Activated naive CD4-positive, alpha-beta T cell treated with anti-CD3 and anti-CD28 coated beads, Interleukin-2, amount 10 ng/mL, durations not matched to agents 7 days and 5 days (primary cell): Measurements from ENCODE around the gene RDH12.

Experiments
- CTCF ChIA-PET: fragments of 350-600 bp; sonication (Branson Sonifier 250); formaldehyde crosslinking; loops from one replicate; lab custom pipeline; 2021; ENCODE audit warnings: antibody characterized with exemption; lab: Charles Lee
- DNase-seq: peaks from one replicate; pipeline ENCODE4 v3.0.0-alpha.2; 2020
- H3K27ac Mint-ChIP-seq: one replicate; pipeline ENCODE4 v1.8.0; 2021; ENCODE audit warnings: mild to moderate bottlenecking, moderate library complexity, mixed read lengths
- H3K27me3 Mint-ChIP-seq: one replicate; pipeline ENCODE4 v1.8.0; 2021; ENCODE audit warnings: mild to moderate bottlenecking, mixed read lengths
- H3K36me3 Mint-ChIP-seq: one replicate; pipeline ENCODE4 v1.8.0; 2021; ENCODE audit warnings: mixed read lengths
- H3K4me1 Mint-ChIP-seq: one replicate; pipeline ENCODE4 v1.8.0; 2021; ENCODE audit warnings: mixed read lengths
- H3K4me3 Mint-ChIP-seq: one replicate; pipeline ENCODE4 v1.8.0; 2021; ENCODE audit warnings: mild to moderate bottlenecking, moderate library complexity, mixed read lengths
- H3K9me3 Mint-ChIP-seq: one replicate; pipeline ENCODE4 v1.8.0; 2021; ENCODE audit warnings: mixed read lengths

RDH12 gene

DNA sequence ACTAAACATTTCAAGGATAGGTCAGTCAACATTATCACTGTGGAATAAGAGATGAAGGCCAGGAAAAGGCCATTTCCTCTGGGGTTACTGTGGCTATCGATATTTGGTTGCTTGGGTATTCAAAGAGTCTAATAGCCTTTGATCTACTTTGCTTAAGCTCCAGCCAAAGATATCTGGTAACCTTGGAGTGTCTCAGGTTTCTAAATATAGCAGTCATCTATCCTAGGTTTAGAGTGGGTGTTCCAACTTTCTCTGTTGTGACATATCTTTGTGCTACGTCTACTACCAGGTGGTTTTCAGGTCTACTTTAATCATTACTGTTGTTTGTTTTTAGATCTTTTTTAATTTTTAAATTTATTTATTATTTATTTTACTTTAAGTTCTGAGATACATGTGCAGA, 42.4 kb downstream of the RDH12 start:
- Mint-ChIP-seq H3K27me3 (no peaks in the 10 kb centered on the region), H3K27ac (no peak overlapping the region), H3K4me3 (no peak overlapping the region), H3K36me3 (peaks cover 9% of the 10 kb centered on the region), H3K9me3 (no peaks in the 10 kb centered on the region), H3K4me1 (no peaks in the 10 kb centered on the region)
- CTCF ChIA-PET = no interaction called here
- no peak for DNase-seq

DNA sequence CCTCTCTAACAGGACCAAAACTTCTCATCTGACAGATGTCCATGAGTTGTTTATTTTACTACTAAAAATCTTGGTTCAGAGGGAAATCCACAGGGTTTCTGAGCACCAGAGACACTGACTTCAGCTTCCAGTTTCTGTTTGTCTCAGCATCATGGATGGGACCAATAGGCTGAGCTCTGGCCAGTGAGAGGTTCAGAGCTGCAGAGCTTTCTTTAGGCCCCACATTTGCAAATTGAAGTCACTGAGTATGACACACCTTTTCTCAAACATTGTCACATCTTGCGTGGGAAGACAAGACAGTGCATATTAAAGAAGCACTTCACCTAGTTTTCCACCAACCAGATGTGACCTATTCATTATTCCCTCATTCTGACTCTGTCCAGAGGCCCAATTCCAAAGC, 45.2 kb downstream of the RDH12 start:
- Mint-ChIP-seq H3K27me3 (no peaks in the 10 kb centered on the region), H3K4me3 (no peak overlapping the region), H3K9me3 (no peaks in the 10 kb centered on the region), H3K27ac (no peak overlapping the region), H3K4me1 (no peaks in the 10 kb centered on the region), H3K36me3 (peaks cover 14% of the 10 kb centered on the region)
- no peak for DNase-seq
- CTCF ChIA-PET = no interaction called here

DNA sequence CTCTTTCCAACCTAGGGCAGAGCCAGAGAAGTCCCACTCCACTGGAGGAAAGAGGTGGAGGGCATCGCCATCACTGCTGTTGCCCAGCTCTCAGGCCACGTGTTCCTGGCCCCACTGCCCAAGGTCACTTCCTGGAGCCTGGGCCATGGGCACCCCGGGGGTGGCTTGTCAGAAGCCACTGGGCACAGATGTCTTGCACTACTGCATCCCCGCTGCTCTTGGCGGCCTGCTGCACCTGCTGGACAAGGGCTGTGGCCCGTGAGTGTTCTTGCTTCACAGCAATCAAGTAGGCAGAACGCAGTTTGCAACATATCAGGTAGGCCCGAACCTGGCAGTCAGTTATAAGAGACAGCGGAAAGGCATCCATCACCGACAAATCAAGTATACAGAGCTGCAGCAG, 46.6 kb downstream of the RDH12 start:
- Mint-ChIP-seq H3K9me3 (no peaks in the 10 kb centered on the region), H3K27ac (no peak overlapping the region), H3K4me3 (no peak overlapping the region), H3K4me1 (no peaks in the 10 kb centered on the region), H3K27me3 (no peaks in the 10 kb centered on the region), H3K36me3 (peaks cover 24% of the 10 kb centered on the region)
- CTCF ChIA-PET = no interaction called here
- no peak for DNase-seq

- Mint-ChIP-seq H3K4me3 (no peak overlapping the region), H3K27ac (no peak overlapping the region), H3K9me3 (no peaks in the 10 kb centered on the region), H3K36me3 (peaks cover 32% of the 10 kb centered on the region), H3K4me1 (no peaks in the 10 kb centered on the region), H3K27me3 (no peaks in the 10 kb centered on the region)
- no peak for DNase-seq
- CTCF ChIA-PET = interaction anchor here (0.7 kb wide), 1 partner anchor 284 kb away, joined by 3 read pairs; no protein-coding TSS in a partner anchor
Observed at GRCh38 chr14:67749341-67750084, 47.8 kb downstream of the RDH12 start.

GRCh38 chr14:67756496-67756895, 54.8 kb downstream of the RDH12 start:
- CTCF ChIA-PET = no interaction called here
- H3K9me3 Mint-ChIP-seq = no peaks in the 10 kb centered on the region
- peaks cover 40% of the 10 kb centered on the region for H3K36me3 Mint-ChIP-seq
- H3K27ac Mint-ChIP-seq = no peak overlapping the region
- DNase-seq = no peak
- H3K4me1 Mint-ChIP-seq = no peaks in the 10 kb centered on the region
- H3K27me3 Mint-ChIP-seq = no peaks in the 10 kb centered on the region
- H3K4me3 Mint-ChIP-seq = no peak overlapping the region

- Mint-ChIP-seq H3K36me3 (peaks cover 38% of the 10 kb centered on the region), H3K9me3 (no peaks in the 10 kb centered on the region)
- CTCF ChIA-PET = no interaction called here
Observed at GRCh38 chr14:67757175-67757574, 55.5 kb downstream of the RDH12 start.

DNA sequence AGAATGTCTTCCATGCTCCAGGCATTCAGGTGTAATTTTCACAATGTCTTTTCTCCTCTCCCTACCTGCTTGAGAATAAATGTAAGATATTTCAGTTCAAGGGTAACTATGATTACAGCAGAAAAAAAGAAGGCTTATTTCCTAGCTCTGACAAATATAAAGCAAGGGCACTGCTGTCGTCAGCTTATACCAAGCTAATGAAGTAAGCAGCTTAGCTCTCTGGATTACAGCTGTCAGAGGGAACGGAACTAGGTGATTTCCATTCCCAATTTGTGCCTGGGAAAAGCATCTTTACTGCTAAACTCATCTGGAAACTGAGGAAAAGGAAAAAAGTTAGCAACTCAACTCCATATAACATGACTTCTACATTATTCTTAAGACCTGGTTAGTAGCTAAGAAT, 58.2 kb downstream of the RDH12 start:
- H3K27ac Mint-ChIP-seq = no peak overlapping the region
- CTCF ChIA-PET = no interaction called here
- DNase-seq = no peak
- no peaks in the 10 kb centered on the region for H3K9me3 Mint-ChIP-seq
- H3K4me1 Mint-ChIP-seq = no peaks in the 10 kb centered on the region
- H3K4me3 Mint-ChIP-seq = no peak overlapping the region
- no peaks in the 10 kb centered on the region for H3K27me3 Mint-ChIP-seq
- H3K36me3 Mint-ChIP-seq = peaks cover 29% of the 10 kb centered on the region

More at GRCh38 chr14:67757175-67757574, 55.5 kb downstream of the RDH12 start:
- Mint-ChIP-seq H3K4me3 (no peak overlapping the region), H3K27me3 (no peaks in the 10 kb centered on the region), H3K27ac (no peak overlapping the region), H3K4me1 (no peaks in the 10 kb centered on the region)
- DNase-seq = no peak

- Mint-ChIP-seq H3K27me3 (no peaks in the 10 kb centered on the region), H3K4me1 (no peaks in the 10 kb centered on the region)
- CTCF ChIA-PET = no interaction called here
Observed at GRCh38 chr14:67762051-67762450, 60.4 kb downstream of the RDH12 start.

GRCh38 chr14:67763158-67763822, 61.6 kb downstream of the RDH12 start:
- Mint-ChIP-seq H3K4me3 (no peak overlapping the region), H3K36me3 (peaks cover 37% of the 10 kb centered on the region), H3K4me1 (no peaks in the 10 kb centered on the region), H3K27me3 (no peaks in the 10 kb centered on the region), H3K9me3 (no peaks in the 10 kb centered on the region), H3K27ac (no peak overlapping the region)
- DNase-seq = no peak
- CTCF ChIA-PET = no interaction called here

More at GRCh38 chr14:67762051-67762450, 60.4 kb downstream of the RDH12 start:
- DNase-seq = no peak
- no peak overlapping the region for H3K4me3 Mint-ChIP-seq
- H3K27ac Mint-ChIP-seq = no peak overlapping the region
- no peaks in the 10 kb centered on the region for H3K9me3 Mint-ChIP-seq
- peaks cover 35% of the 10 kb centered on the region for H3K36me3 Mint-ChIP-seq

GRCh38 chr14:67764496-67764895, 62.8 kb downstream of the RDH12 start:
- CTCF ChIA-PET = no interaction called here
- H3K27me3 Mint-ChIP-seq = no peaks in the 10 kb centered on the region
- no peaks in the 10 kb centered on the region for H3K4me1 Mint-ChIP-seq
- H3K27ac Mint-ChIP-seq = no peak overlapping the region
- H3K4me3 Mint-ChIP-seq = no peak overlapping the region
- DNase-seq = no peak
- no peaks in the 10 kb centered on the region for H3K9me3 Mint-ChIP-seq
- peaks cover 42% of the 10 kb centered on the region for H3K36me3 Mint-ChIP-seq

DNA sequence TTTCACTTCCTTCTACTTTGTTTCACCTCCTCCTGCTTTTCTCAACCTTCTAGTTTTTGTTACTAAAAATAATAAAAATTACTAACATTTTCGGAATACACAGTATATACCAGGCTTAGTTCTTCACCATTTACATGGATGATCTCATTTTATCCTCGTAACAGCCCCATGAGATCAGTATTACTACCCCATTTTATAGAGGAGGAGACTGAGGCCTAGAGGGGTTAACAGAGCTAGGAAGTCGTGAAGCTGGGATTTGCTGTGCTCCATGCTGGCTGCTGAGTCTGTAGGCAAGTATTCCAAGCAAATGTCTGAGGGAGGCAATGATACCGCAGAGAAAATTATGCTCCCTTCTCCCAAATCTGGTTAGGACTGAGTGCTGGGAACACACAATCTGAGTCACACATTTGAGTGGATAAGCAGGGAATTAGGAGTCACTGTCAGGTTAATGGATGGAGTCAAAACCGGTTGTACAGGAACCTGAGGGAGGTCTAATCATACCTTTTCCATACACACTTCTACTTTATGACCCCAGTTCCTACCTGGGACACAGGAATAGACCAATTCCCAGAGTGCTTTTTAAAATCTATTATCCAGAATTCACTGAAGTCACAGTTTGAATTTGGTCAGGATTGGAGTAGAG, 63.6 kb downstream of the RDH12 start:
- Mint-ChIP-seq H3K4me1 (no peaks in the 10 kb centered on the region), H3K4me3 (no peak overlapping the region), H3K36me3 (peaks cover 44% of the 10 kb centered on the region), H3K9me3 (no peaks in the 10 kb centered on the region), H3K27ac (no peak overlapping the region), H3K27me3 (no peaks in the 10 kb centered on the region)
- CTCF ChIA-PET = no interaction called here
- DNase-seq = no peak

DNA sequence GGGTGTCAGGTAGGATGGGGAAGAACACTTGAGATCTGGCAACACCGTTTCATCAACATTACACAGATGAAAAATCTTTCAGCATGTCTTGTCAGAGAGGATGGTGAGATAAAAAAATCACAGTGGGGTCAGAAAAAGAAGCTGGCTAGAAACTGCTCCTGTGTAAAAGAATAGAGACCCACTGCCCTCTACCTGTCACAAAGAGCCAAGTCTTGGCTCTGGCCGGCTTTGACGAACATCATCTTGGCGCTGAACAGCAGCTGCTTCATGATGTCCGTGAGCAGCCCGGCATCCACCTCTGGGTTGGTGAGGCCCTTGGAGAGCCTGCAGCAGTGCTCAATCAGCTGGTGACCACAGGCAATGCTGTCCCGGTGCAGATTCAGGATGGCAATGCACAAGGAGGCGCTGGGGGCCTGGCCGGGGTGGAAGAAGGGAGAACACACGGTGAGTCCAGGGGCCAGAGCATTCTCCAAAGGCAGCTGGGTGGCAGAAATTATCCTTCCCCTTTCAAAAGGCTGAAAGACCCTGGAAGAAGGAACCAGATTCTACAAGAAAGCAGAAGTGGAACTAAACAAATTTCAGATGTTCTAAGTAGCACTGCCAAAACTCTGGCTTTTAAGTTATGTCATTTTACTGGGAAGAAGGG, 64.5 kb downstream of the RDH12 start:
- Mint-ChIP-seq H3K4me1 (no peaks in the 10 kb centered on the region), H3K9me3 (no peaks in the 10 kb centered on the region), H3K4me3 (no peak overlapping the region), H3K27me3 (no peaks in the 10 kb centered on the region), H3K27ac (peak overlapping the region; percentile 12), H3K36me3 (peaks cover 40% of the 10 kb centered on the region)
- no peak for DNase-seq
- CTCF ChIA-PET = no interaction called here

DNA sequence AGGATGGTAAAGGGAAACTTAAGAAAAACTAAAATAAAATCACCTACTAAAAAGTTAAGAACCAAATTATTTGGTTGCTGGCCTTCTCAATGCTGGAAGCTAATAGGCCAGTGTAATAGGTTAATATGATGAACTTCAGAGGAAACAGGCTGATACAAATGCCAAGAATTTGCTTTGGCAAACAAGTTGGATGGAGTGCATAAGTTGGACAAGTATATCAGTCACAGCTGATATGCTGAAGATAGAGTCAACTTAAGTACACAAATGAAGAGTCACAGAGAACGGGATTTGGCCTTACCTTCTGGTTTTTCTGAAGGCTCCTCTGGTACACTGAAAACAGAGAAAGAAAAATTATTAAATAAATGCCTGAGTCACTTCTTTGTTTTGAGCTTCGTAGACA, 66.5 kb downstream of the RDH12 start:
- Mint-ChIP-seq H3K4me1 (no peaks in the 10 kb centered on the region), H3K27ac (no peak overlapping the region), H3K4me3 (no peak overlapping the region), H3K9me3 (no peaks in the 10 kb centered on the region), H3K27me3 (no peaks in the 10 kb centered on the region), H3K36me3 (peaks cover 47% of the 10 kb centered on the region)
- no peak for DNase-seq
- CTCF ChIA-PET = no interaction called here

DNA sequence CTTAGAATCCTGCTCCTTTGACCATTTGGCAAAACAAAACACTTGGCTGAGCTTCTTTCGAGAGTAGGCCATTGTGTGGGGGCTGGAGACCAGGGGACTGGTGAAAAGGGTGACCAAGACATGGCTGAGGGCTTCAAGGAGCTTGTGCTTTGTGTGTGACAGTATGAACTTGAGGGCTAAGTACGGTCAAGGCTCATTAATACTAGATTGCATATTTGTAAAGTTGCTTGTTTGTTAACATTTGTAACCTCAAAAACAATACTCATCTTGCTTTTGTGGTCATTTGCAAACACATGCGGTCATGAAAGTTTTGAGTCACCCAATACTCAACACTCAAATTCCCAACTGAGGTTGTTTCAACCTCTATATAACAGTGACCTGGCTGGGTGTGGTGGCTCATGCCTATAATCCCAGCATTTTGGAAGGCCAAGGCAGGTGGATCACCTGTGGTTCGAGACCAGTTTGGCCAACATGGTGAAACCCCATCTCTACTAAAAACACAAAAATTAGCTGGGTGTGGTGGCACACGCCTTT, 72.2 kb downstream of the RDH12 start:
- Mint-ChIP-seq H3K9me3 (no peaks in the 10 kb centered on the region), H3K4me3 (no peak overlapping the region), H3K27ac (no peak overlapping the region), H3K4me1 (no peaks in the 10 kb centered on the region), H3K36me3 (peaks cover 51% of the 10 kb centered on the region), H3K27me3 (no peaks in the 10 kb centered on the region)
- no peak for DNase-seq
- CTCF ChIA-PET = no interaction called here
